ENCODE measurements around the gene SLC38A1.

The SLC38A1 gene

DNA sequence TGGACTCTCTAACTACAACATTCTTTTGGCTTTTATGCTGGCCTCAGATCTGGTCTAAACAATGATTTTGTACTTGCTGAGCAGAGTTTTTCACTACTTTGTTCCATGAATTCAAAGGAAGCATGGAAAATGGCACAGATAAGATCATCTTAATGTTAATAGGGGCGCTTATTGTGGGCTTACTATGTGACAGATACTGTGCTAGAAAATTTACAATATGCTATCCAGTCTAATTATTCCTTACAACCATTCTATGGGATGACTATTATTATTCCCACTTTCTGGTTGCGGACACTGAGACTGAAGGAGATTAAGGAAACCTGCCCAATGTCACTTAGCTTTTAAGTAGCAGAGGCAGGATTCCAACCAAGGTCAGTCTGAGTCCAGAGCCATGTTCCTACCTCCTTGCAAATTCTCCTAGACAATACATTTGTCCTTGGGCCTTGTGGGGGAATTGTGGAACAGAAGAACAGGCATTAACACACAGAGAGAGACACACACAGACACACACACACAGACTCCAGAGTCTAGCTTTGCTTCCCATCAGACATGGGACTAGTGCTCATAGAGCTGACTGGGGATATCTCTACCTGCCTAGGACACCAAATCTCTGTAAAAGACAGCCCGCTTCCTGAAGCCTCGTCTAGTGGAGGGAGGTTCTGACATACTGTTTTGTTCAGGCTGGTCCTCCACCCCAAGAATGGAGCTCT lies 107.7 kb downstream of the SLC38A1 start:
- no peak for DNase-seq

DNA sequence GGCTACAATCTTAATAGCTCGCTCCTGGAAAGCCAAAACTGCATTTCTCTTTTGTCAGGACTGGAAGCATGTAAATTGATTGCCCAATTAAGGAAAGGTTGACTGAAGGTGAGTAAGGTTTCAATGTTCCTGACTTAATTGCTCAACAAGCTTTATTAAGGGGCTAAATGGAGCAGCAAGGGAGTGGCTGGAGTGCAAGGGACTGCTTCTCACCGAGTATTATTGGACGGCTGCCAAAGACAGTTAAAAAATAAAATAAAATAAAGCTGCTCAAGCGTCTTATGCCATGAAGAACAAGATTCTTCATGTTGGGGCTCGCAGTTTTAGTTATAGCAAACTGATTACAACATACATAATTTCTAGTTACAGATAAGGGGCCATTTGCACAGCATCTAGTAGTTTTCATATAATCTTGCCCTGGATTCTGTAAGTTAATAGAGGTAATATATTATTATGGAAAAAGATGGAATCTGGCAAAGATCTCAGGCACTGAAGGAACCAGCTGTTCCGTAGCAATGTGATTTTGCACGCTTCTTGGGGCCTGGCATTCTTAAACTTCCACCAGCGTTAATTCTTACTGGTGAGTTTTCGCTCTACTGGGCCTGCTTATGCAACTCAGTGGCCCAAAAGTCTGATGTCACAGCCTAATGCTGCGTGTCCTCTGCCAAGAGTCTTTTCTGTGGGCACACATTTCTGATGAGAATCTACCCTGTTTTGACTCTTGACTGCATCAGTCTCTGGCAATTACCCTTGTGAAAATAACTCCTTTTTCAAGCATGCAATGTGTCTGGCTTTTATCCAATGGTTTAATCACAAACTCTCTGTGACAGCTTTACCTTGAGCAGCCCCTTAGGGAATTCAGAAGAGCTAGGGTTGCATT lies 108.5 kb downstream of the SLC38A1 start:
- peak; percentile 74 for DNase-seq

DNA sequence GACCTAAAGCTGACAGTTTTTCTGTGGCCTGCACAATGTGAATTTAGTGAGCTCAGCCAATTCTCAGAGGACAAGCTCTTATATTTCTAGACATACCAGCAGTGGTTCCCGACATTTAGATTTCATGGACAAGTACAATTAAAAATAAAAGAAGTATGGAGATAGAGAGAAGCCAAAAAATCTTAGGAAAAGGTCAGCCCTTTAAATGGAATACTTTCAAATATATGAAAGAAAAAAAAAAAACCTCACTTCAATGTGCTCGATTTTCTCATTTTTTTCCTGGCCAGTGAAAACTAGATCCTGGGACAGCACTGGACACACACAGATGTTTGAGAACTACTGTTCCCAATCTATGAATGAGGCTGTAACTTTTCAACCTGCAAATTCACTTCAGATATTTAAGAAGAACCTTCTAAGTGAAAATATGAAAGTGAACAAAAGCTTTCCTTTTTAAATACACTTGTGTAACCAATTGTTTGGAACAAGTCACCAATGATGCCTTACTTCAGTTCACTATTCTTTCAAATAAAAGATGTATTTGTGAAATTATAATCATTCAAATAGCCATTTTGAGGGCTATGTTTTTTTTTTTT lies 109.4 kb downstream of the SLC38A1 start:
- no peak for DNase-seq

DNA sequence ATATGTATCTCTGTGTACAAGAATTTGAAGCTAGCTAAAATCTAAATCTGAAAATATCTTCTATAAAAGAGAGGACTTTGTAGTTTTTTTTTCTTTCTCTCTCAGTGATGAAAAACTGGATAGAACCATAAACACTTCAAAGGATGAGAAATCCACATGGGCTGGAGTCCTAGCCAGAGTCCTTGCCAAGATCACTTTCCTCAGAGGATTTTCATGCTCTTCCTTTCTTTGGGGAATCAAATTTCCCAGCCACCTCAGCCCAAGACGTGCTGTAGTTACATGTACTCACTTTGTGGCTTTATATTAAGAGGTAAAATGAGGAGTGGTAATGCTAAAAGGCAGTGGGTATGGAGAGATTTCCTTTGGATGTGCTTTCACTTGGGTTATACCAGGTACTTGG lies 110.3 kb downstream of the SLC38A1 start:
- no peak for DNase-seq

DNA sequence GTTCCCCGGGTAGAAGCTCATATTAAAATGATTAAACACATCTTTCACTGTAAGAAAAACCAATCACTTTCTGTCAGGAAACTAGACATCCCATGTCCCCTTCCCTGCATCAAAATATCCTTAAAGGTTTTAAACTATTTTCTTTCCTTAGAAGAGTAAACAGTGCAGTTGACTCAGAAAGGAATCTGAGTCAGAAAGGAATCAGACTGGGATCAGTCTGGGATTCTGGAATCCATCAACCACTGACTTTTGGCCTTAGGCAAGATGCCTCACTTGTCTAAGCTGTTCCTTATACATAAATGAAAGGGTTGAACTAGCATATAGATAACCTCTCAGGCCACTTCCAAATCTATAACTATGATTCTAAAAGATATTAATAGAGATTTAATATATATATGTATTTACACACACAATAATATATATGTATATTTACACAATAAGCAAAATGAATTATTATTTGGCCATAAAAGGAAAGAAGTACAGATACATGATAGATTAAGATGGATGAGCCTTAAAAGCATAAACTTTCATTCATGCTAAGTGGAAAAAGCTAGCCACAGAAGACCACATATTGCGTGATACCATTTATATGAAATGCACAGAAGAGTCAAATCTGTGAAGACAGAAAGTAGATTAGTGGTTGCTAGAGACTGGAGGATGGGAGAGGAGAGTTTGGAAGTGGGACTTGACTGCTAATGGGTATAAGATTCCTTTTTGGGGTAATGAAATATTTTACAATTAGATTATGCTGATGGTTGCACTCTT lies 114.4 kb downstream of the SLC38A1 start:
- no peak for DNase-seq

DNA sequence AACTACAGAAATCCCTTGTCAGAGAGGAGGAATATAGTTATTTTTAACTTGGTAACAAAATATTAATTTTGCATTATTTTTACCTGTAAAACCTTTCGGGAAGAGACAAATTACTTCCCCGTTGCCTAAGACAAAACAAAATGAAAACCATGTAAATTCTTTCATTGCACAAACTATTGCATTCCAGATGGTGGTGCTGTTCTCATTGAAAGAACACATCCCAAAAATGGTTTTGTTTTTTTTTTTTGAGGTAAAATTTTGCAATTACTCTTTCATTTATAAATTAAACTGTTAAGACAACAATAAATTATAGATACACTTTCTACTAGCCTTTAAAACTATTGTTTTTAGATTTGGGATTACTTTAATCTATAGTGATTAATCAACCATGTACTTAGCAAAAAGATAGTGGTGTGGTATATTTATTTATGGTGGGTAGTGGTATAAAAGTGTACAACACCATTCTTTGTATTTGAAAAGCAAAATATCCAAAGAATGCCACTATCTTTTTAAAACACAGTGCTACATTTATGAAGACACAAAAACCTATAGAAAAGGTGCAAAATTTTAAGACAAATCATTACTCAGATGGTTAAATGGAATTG lies 115.5 kb downstream of the SLC38A1 start:
- DNase-seq = no peak

DNA sequence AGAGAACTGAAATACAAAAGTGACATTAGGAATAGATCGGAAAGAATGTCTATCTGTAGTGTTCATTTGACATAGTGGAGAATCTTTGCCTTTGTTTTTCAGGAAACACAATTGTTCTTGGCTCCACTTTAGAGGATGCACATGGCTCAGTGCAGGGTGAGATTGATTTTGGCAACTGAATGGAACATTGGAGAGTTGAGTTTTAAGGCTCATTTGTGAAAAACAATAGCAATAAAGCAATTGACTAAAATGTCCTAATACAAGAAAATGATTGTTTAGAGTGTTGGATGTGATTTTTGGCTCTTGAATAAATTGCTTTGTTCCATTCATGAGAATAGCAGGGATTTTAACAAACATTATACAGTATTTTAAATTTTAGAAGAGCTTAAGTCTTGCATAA lies 116.4 kb downstream of the SLC38A1 start:
- no peak for DNase-seq

DNA sequence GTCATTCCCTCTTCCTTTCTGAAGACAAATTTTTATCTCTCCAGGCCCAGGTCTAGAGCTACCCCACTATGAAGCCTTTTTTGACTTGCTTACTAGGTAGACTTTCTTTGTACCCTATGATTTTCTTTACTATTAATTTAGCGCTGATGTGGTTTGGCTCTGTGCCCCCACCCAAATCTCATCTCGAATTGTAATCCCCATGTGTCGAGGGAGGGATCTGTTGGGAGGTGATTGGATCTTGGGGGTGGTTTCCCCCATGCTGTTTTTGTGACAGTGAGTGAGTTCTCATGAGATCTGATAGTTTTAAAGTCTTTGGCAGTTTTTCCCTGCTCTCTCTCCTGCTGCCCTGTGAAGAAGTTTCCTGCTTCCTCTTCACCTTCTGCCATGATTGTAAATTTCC lies 118.1 kb downstream of the SLC38A1 start:
- no peak for DNase-seq

DNA sequence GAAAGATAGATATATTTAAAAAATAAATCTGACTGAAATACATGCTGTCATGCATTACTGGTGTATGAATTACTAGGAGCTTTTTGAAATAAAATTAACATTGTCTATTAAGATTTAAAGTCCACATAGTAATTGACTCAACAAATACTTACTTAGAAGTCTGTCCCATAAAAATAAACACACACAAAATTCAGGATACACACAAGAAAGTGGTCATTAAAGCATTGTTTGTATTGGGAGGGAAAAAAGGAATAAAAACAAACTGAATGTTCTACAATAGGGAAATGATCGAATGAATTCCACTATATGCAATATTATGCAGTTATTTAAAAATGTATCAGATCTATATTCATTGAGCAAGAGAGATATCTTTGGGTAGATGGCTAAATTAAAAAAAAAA lies 118.9 kb downstream of the SLC38A1 start:
- no peak for DNase-seq

DNA sequence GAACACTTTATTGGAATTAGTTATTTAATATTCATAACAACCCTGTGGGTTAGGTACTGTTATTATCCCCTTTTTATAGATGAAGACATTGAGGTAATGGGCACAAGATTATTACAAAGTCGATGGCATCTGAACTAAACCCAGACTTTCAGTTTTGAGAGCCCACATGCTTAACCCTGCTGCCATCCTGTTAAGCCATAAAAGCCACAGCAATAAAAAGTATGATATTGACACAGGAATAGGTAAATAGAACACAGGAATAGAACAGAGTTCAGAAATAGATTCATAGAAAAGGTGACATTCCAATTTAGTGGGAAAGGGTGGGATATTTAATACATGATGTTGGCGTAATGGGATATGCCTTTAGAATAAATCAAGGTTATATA lies 119.8 kb downstream of the SLC38A1 start:
- DNase-seq = no peak

DNA sequence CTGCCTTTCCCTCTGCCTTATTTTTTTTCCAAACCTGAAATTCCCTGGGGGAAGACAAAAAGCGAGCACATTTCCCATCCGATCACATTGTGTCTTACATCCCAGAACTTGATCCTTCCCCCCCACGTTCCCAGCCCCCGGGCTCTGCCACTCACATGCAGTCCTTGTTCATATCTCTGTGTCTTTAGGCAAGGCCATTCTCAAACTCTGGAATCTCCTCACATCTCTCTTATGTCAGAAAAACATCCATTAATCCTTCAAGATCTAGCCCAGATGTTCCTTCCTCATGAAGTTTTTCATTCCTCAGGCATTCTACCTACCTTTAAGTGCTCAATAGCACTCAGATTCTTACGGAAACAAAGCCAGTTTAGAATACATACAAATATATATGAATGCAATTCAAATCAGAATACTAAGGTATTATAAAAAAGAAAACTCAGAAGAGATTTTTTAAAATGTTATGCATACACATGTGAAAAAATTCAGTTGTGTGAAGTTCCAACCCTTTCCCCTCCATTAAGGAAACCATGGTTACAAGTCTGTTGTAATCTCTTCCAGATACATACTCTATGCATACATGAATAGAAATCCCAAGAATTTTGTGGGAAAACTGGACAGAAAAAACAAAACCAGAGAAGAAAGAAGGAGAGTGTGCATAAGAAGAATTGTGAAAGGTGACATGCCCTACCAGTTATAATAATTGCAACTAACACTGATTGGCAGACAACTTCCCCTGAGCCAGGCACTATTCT lies 120.3 kb downstream of the SLC38A1 start:
- DNase-seq = no peak

DNA sequence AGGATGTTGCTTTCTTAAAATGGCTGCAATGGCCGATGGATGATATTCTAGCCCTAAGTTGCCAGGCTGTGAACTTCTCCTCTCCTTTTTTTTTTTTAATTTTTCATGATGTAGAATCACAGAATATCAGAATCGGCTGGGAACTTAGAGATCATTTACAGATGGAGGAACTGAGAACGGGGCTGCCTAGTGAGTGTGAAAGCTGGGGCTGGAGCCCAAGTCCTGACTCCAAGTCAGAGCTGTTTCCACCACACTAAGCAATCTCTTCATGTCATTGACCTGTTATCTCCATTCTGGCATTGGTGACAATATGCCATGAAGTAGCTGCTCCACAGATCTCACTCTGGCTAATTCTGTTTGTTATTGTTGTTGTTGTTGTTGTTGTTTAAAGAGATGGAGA lies 121.7 kb downstream of the SLC38A1 start:
- DNase-seq = no peak

DNA sequence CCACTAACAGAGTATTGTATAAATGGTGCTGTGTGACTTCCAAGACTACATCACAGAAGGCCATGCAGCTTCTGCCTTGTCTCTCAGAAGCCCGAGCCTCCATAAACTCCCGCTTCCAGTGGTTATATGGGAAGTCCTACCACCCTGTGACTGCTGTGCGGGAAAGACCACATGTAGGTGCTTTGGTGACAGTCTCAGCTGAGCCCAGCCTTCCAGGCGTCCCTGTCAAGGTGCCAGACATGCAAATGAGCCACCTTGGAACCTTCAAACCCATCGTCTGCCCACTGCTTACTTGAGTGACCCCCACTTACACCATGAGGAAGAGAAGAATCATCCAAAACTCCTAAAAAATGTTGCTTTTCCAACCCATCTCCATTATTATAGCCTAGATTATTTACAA lies 123.0 kb downstream of the SLC38A1 start:
- DNase-seq = no peak

DNA sequence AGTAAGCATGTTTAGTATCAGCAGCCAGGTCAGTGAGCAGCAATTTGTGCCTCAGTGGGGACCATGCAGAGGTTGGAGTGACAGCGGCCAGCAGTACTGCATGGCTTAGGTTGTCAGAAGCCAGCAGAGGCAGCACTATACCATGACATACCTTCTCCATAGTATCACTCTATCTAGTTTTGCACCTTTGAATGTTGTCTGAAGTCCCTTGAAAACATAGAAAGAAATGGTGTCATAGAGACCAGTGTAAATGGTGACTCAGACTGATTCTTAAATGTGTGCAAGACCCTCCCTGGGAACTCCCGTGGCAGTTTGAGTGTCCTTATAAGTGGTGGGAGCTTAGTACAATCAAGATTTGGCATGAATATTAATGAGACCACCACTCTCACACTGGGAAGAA lies 124.4 kb downstream of the SLC38A1 start:
- no peak for DNase-seq

DNA sequence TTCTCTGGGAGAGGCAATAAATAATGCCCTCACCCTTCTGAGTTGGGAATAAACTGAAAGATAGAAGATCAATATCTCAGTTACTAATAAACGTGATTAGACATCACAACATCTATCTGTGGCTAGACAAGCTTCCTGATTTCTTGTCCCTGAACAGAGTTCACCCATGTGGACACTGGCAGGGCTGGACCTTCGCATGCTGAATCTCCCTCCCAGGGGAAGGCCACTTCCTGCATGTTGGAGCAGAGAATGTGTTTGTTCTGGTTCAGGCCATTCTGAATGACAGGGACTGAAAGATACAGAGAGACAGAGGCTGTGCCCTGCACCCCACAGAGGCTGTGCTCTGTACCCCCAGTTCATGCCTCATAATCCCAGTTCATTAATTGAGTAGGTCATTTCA lies 132.6 kb downstream of the SLC38A1 start:
- DNase-seq = no peak

DNA sequence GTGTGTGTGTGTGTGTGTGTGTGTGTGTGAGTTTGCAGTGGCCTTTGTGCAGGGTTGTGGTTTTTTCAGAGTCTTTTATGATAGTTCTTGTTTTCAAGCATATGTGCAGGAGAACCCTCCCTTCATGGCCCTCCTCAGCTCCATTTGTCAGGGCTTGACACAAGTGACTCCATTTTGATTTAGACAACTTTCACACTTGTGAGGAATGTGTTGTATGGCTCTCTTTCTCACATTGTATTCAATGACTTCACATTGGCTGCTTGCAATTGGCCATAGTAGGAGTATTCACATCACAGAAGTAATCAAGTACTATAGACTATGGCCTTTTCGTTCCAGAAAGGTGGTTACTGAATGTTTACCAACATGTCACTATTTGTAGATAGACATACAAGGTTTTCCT lies 133.1 kb downstream of the SLC38A1 start:
- DNase-seq = no peak

DNA sequence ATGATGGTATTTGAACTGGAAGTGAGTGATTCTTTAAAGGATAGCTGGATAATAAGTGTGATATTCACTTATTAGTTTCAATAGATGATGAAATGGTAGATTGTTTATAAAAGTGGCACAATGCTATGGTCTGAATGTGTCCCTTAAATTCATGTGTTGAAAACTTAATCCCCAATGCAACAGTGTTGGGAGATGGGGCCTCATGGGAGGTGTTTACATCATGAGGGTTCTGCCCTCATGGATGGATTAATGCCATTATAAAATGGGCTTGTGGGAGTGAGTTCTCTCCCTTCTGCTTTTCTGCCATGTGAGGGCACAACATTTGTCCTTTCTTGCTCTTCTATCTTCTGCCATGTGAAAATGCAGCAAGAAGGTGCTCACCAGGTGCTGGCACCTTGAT lies 134.0 kb downstream of the SLC38A1 start:
- DNase-seq = no peak

DNA sequence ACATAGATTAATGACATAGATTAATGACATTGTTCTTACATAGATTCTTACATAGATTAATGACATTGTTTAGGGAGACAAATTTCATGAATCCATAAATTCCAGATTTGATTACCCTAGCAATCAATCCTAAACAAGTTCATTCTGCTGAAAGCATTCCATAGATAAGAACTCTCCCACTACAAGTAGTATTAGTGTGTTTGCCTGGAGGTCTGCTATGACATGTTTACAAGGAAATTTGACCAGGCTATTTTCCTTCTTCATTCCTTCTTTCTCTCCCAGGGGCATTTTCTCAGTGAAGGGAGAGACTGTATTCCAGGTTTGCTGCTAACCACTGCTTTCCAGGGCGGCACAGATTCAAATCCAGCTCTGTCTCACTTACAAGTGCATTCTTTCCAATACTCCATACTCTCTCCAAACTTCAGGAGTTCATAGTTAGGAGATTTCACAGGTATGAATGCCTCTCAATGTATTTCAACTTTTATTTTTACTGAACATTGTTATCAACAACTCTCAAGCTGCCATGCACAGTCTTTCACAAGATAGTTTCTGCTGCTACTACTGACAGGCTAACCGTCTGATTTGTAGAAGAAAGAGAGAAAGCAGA lies 134.5 kb downstream of the SLC38A1 start:
- no peak for DNase-seq

DNA sequence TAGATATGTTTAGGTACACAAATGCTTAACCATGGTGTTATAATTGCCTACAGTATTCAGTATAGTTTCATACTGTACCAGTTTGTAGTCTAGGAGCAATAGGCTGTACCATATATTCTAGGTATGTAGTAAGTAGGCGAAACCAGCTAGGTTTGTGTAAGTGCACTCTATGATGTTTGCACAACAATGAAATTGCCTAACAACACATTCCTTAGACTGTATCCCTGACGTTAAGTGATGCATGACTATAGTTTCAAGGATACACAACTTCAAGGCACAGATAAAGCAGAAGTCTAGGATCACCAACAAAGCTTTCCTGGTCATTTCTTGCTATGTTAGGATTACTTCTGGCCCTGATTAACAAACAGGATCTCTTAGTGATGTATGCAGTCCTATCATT lies 135.1 kb downstream of the SLC38A1 start:
- DNase-seq = no peak

Data from NCI-H1436 (cell line).